ENCODE data around the gene TEX19.

TEX19 gene

DNA sequence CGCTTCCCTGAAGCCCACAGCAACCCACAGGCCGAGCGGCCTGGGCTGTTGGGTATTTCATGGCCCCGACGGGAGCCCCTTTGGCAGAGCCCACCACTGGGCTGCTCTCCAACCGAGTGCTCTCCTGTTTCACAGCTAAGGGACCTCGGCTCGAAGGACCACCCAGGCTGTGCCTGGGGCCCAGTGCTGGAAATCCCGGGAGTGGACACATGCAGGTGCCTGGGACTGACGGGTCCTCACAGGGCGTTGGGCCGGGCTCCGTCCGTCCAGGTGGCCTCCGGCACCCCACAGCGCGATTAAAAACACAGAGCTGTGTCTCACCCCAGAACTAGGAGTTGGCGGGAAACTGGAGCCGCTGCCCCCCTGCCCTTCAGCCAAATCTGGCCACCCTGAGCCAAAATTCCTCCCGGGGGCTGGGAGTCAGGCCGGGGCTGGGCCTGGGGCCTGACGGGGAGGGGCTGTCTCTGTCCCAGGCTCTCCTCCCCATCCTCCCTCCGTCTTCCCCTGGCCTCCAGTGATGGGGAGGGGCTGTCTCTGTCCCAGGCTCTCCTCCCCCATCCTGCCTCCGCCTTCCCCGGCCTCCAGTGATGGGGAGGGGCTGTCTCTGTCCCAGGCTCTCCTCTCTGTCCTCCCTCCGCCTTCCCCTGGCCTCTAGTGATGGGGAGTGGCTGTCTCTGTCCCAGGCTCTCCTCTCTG, 26.7 kb downstream of the TEX19 start:
- no peak overlapping the region for H3K4me3 ChIP-seq (ENCODE audit: low read depth, low read length)
- in situ Hi-C loops (cut with HindIII; ENCODE audit: low sequenced_read_pairs), result no loop called here
- TF ChIP-seq, protein P1, sequence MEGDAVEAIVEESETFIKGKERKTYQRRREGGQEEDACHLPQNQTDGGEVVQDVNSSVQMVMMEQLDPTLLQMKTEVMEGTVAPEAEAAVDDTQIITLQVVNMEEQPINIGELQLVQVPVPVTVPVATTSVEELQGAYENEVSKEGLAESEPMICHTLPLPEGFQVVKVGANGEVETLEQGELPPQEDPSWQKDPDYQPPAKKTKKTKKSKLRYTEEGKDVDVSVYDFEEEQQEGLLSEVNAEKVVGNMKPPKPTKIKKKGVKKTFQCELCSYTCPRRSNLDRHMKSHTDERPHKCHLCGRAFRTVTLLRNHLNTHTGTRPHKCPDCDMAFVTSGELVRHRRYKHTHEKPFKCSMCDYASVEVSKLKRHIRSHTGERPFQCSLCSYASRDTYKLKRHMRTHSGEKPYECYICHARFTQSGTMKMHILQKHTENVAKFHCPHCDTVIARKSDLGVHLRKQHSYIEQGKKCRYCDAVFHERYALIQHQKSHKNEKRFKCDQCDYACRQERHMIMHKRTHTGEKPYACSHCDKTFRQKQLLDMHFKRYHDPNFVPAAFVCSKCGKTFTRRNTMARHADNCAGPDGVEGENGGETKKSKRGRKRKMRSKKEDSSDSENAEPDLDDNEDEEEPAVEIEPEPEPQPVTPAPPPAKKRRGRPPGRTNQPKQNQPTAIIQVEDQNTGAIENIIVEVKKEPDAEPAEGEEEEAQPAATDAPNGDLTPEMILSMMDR (IDR thresholded peaks at IDR 0.05; ENCODE audit: low read depth, low read length), result no peak
- no peak for DNase-seq (ENCODE audit: low read depth, low spot score)

DNA sequence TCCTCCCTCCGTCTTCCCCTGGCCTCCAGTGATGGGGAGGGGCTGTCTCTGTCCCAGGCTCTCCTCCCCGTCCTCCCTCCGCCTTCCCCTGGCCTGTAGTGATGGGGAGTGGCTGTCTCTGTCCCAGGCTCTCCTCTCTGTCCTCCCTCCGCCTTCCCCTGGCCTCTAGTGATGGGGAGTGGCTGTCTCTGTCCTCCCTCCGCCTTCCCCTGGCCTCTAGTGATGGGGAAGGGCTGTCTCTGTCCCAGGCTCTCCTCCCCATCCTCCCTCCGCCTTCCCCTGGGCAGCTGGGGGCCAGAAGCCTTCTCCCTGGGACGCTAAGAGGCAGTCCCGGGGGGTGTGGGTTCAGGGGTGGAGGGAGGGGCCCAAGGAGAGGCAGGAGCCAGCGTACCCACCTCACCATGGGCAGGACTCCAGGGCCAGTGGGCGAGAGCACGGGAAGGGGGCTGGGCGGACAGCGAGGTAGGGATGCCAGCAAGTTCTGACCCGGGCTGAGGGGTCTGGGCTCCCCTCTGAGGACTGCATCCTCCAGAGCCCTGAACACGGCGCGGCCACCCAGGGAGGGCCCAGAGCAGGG, 27.3 kb downstream of the TEX19 start:
- DNase-seq (ENCODE audit: low read depth, low spot score), result no peak
- H3K4me3 ChIP-seq (ENCODE audit: low read depth, low read length), result no peak overlapping the region
- TF ChIP-seq, protein P1 (IDR thresholded peaks at IDR 0.05; ENCODE audit: low read depth, low read length), result no peak
- in situ Hi-C loops (cut with HindIII; ENCODE audit: low sequenced_read_pairs), result no loop called here

DNA sequence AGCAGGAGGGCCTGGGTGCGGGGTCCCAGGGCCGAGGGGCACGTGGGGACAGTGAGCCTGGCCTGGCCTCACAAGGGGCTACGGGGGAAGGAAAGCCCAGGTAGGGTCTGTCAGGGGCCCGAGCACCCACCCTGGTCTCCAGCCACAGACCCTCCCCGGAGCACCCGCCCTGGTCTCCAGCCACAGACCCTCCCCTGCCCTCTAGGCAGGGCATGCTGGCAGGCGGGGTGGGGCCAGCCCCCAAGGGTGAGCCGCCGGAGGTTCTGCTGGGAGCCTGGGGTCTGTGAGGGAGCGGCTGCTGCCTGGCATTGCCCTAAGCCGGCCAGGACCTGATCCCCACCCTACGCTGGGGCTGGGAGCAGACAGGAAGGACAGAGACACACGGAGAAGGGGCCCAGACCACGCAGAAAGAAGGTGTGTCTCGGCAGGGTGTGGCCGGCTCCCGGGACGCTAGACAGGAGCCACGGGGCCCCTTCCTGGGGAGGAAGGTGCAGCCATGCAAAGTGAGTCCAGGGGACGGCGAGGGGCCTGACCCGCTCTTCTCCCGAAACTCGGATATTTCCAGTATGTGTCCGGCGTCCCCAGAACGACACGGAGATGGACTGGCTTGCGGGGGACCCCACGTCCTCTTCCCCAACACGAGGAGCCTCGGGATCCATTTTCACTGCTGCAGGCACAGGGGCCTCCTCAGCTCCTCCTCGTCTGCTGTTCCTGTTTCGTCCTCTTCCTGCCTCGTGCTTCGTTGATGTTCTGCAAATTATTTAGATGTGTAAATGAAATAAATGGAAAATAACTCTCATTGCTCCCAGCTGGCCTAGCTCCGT, 28.0 kb downstream of the TEX19 start:
- H3K4me3 ChIP-seq (ENCODE audit: low read depth, low read length), result no peak overlapping the region
- DNase-seq (ENCODE audit: low read depth, low spot score), result no peak
- TF ChIP-seq, protein P1 (IDR thresholded peaks at IDR 0.05; ENCODE audit: low read depth, low read length), result no peak
- in situ Hi-C loops (cut with HindIII; ENCODE audit: low sequenced_read_pairs), result no loop called here

DNA sequence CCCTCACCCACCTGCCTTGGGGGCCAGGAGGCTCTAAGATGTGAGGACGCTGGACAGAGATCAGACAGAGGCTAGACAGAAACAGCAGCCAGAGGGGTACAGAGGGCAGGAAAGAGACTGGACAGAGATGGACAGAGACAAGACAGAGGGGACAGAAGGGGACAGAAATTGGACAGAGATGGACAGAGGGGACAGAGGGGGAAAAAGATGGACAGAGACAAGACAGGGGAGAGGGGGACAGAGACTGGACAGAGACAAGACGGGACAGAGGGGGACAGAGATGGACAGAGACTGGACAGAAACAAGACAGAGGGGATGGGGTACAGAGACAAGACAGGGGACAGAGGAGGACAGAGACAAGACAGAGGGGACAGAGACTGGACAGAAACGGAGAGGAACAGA, 28.7 kb downstream of the TEX19 start:
- no peak overlapping the region for H3K4me3 ChIP-seq (ENCODE audit: low read depth, low read length)
- in situ Hi-C loops (cut with HindIII; ENCODE audit: low sequenced_read_pairs), result no loop called here
- TF ChIP-seq, protein P1 (IDR thresholded peaks at IDR 0.05; ENCODE audit: low read depth, low read length), result no peak
- no peak for DNase-seq (ENCODE audit: low read depth, low spot score)

DNA sequence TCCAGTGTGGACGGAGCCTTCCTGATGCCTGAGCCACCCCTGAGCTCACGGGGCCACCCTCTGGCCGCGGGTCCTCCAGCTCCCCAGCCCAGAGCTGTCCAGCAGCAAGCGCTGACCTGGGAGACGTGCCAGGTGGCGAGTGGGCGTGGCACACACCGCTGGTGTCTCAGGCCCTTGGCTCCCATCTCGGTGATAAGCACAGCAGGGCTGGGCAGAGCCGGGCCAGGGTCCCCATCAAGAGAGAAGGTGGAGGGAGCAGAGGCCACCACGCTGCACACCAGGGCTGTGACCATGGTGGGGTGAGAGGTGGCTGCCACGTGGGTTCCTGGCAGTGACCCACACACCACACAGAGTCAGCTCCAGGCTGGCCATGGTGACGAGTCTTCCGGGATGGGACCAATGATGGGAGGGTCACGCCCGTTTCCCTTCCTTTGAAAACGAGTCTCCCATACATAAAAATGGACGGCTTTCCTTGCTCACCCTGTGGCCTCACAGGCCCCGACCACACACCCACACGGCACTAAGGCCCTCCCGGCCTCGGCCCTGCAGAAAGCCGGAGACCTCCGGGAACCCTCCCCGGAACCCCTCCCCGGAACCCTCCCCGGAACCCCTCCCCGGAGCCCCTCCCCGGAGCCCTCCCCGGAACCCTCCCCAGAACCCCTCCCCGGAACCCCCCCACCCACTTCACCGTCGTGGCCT, 29.3 kb downstream of the TEX19 start:
- in situ Hi-C loops (cut with HindIII; ENCODE audit: low sequenced_read_pairs), result no loop called here
- TF ChIP-seq, protein P1 (IDR thresholded peaks at IDR 0.05; ENCODE audit: low read depth, low read length), result no peak
- DNase-seq (ENCODE audit: low read depth, low spot score), result no peak
- no peak overlapping the region for H3K4me3 ChIP-seq (ENCODE audit: low read depth, low read length)

DNA sequence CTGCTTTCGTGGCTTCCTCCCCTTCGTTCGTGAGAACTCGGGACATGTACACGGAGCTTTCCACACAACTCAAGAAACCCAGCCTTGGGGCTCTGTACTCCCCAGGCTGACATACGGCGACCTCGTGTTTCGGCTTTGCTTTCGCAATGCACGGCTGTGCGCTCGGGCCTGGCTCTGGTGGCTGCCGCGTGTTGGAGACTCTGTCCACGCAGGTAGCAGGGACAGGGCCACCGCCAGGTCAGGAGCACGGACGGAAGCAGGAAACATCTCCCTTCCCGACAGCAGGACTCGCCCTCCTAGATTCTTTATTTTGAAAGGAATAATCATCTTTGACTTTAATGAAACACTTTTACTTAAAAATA, 29.9 kb downstream of the TEX19 start:
- DNase-seq (ENCODE audit: low read depth, low spot score), result no peak
- in situ Hi-C loops (cut with HindIII; ENCODE audit: low sequenced_read_pairs), result no loop called here
- TF ChIP-seq, protein P1 (IDR thresholded peaks at IDR 0.05; ENCODE audit: low read depth, low read length), result no peak
- no peak overlapping the region for H3K4me3 ChIP-seq (ENCODE audit: low read depth, low read length)
